Body of pancreas (tissue), 4 donors: Measurements from ENCODE around the gene PTPRB.

Experiments
- POLR2A ChIP-seq, 3 donors: fragments of 450-650 bp; IDR thresholded peaks; one replicate each; pipeline ENCODE4 v1.6.1; 2016; ENCODE audit warnings: antibody characterized with exemption in 3 of 3, mild to moderate bottlenecking in 2 of 3
- TF ChIP-seq, protein P1 (sequence below), 7 experiments: fragments of 450-650 bp in 4 of 7; fragments of 200-600 bp in 3 of 7; sonication (generic) in 3 of 7; IDR thresholded peaks; one replicate each; pipeline ENCODE4 v1.5.1; 2016 to 2019; ENCODE audit warnings: antibody characterized with exemption in 7 of 7

GRCh38 chr12:70609203-70609602 is 28.0 kb downstream of the PTPRB start:
- TF ChIP-seq, protein P1, sequence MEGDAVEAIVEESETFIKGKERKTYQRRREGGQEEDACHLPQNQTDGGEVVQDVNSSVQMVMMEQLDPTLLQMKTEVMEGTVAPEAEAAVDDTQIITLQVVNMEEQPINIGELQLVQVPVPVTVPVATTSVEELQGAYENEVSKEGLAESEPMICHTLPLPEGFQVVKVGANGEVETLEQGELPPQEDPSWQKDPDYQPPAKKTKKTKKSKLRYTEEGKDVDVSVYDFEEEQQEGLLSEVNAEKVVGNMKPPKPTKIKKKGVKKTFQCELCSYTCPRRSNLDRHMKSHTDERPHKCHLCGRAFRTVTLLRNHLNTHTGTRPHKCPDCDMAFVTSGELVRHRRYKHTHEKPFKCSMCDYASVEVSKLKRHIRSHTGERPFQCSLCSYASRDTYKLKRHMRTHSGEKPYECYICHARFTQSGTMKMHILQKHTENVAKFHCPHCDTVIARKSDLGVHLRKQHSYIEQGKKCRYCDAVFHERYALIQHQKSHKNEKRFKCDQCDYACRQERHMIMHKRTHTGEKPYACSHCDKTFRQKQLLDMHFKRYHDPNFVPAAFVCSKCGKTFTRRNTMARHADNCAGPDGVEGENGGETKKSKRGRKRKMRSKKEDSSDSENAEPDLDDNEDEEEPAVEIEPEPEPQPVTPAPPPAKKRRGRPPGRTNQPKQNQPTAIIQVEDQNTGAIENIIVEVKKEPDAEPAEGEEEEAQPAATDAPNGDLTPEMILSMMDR (IDR thresholded peaks at IDR 0.05): no peak
- no peak for TF ChIP-seq POLR2A (IDR thresholded peaks at IDR 0.05)
